H1 (cell line): ENCODE data around the gene GPRASP2. TPM values are rescaled to one million over a fixed set of nuclear protein-coding genes. Genes with fewer than 3 reads are reported as not detected.

Experiments
- CTCF ChIA-PET: fragments of 300-600 bp; sonication (Branson Sonifier 250); formaldehyde crosslinking; loops from one replicate; lab custom pipeline; 2021; ENCODE audit not compliant: partially characterized antibody; lab: Charles Lee
- POLR2A ChIA-PET: fragments of 300-600 bp; sonication (Branson Sonifier 250); formaldehyde crosslinking; loops from one replicate; lab custom pipeline; 2021; ENCODE audit warnings: inconsistent platforms; ENCODE audit not compliant: partially characterized antibody; lab: Charles Lee
- DNase-seq, 2 experiments: peaks; one replicate each; pipeline versions ENCODE4 v3.0.0 to v3.0.0-alpha.2; 2010 to 2022; ENCODE audit warnings: low spot score in 2 of 2, low read depth in 1 of 2, mixed read lengths in 1 of 2
- FAIRE-seq: peaks from 2 replicates; lab custom pipeline; 2011; peaks lifted over from hg19 to GRCh38; lab: Jason Lieb, UNC
- H2AFZ ChIP-seq: 2 replicates; pipeline ENCODE4 v1.8.1; 2012; ENCODE audit warnings: low read length, inconsistent platforms
- H2AK5ac ChIP-seq: 2 replicates; pipeline ENCODE4 v1.6.1; 2013; ENCODE audit warnings: low read depth, low read length
- H2BK120ac ChIP-seq: replicated peaks from 2 replicates; pipeline ENCODE3; 2013; ENCODE audit warnings: low read depth, low read length, inconsistent platforms
- H2BK12ac ChIP-seq: 2 replicates; pipeline ENCODE4 v1.6.1; 2013; ENCODE audit warnings: low read depth, low read length
- H2BK15ac ChIP-seq: 2 replicates; pipeline ENCODE4 v1.6.1; 2013; ENCODE audit warnings: low read length
- H2BK20ac ChIP-seq: 2 replicates; pipeline ENCODE4 v1.6.1; 2013; ENCODE audit warnings: low read length
- H2BK5ac ChIP-seq: 2 replicates; pipeline ENCODE4 v1.6.1; 2013; ENCODE audit warnings: low read depth, low read length
- H3K14ac ChIP-seq: 2 replicates; pipeline ENCODE4 v1.6.1; 2013; ENCODE audit warnings: inconsistent platforms; ENCODE audit not compliant: insufficient read length
- H3K18ac ChIP-seq: 2 replicates; pipeline ENCODE4 v1.6.1; 2013; ENCODE audit warnings: low read length; ENCODE audit errors: extremely low read depth
- H3K23ac ChIP-seq: 2 replicates; pipeline ENCODE4 v1.6.1; 2013; ENCODE audit warnings: inconsistent platforms; ENCODE audit not compliant: insufficient read length
- H3K23me2 ChIP-seq: 2 replicates; pipeline ENCODE4 v1.6.1; 2013; ENCODE audit warnings: low read depth, low read length
- H3K27ac ChIP-seq: 2 replicates; pipeline ENCODE4 v1.6.1; 2011; ENCODE audit warnings: low read depth, low read length, inconsistent platforms
- H3K27me3 ChIP-seq, 4 experiments: replicated peaks in 1 of 4; 1 replicate in 1 of 4; 2 replicates in 3 of 4; pipeline versions ENCODE4 v1.6.1 to v1.8.1; 2011 to 2013; ENCODE audit warnings: low read length in 3 of 4, mild to moderate bottlenecking in 3 of 4, inconsistent platforms in 2 of 4, mixed read lengths in 2 of 4, moderate library complexity in 1 of 4; ENCODE audit not compliant: control insufficient read depth in 3 of 4, insufficient read depth in 3 of 4; ENCODE audit errors: extremely low read depth in 1 of 4
- H3K36me3 ChIP-seq, 4 experiments: 2 replicates each; pipeline versions ENCODE4 v1.6.1 to v1.8.1; 2011 to 2013; ENCODE audit warnings: mild to moderate bottlenecking in 4 of 4, low read length in 3 of 4, moderate library complexity in 2 of 4, control low read depth in 1 of 4, inconsistent platforms in 1 of 4; ENCODE audit not compliant: insufficient read depth in 4 of 4, control insufficient read depth in 2 of 4
- H3K4ac ChIP-seq: replicated peaks from 2 replicates; pipeline ENCODE3; 2013; ENCODE audit warnings: low read length, low read depth, mixed read lengths, inconsistent platforms; ENCODE audit not compliant: insufficient read length
- H3K4me1 ChIP-seq, 4 experiments: replicated peaks in 1 of 4; 1 replicate in 1 of 4; 2 replicates in 3 of 4; pipeline versions ENCODE4 v1.6.1 to v1.8.1; 2011 to 2013; ENCODE audit warnings: low read length in 3 of 4, inconsistent platforms in 2 of 4, mixed read lengths in 1 of 4; ENCODE audit not compliant: insufficient read depth in 4 of 4, control insufficient read depth in 3 of 4
- H3K4me2 ChIP-seq, 2 experiments: 2 replicates each; pipeline versions ENCODE4 v1.6.1 to v1.8.1; 2011 to 2013; ENCODE audit warnings: low read depth in 2 of 2, low read length in 2 of 2, control low read depth in 1 of 2, inconsistent platforms in 1 of 2, mild to moderate bottlenecking in 1 of 2; ENCODE audit not compliant: insufficient read depth in 1 of 2
- H3K4me3 ChIP-seq, 4 experiments: fragments of 200-600, 300-600 bp in 1 of 4; sonication (generic), shearing (Covaris generic), sonication (Bioruptor Twin) in 1 of 4; 2 replicates each; pipeline versions ENCODE4 v1.5.1 to v1.8.1; 2011 to 2016; ENCODE audit warnings: low read length in 4 of 4, low read depth in 3 of 4, control low read depth in 2 of 4, inconsistent platforms in 2 of 4, mild to moderate bottlenecking in 2 of 4, mixed read lengths in 1 of 4, moderate library complexity in 1 of 4; ENCODE audit not compliant: insufficient read depth in 2 of 4; ENCODE audit errors: extremely low read depth in 1 of 4
- H3K56ac ChIP-seq: replicated peaks from 2 replicates; pipeline ENCODE3; 2013; ENCODE audit warnings: low read depth, mild to moderate bottlenecking, mixed read lengths, low read length, inconsistent platforms; ENCODE audit not compliant: insufficient read length
- H3K79me1 ChIP-seq: 2 replicates; pipeline ENCODE4 v1.6.1; 2013; ENCODE audit warnings: low read depth, low read length, control low read depth
- H3K79me2 ChIP-seq, 2 experiments: 2 replicates each; pipeline versions ENCODE4 v1.6.1 to v1.8.1; 2012 to 2013; ENCODE audit warnings: low read length in 2 of 2, mild to moderate bottlenecking in 2 of 2, inconsistent platforms in 1 of 2; ENCODE audit not compliant: insufficient read depth in 2 of 2, control insufficient read depth in 1 of 2
- H3K9ac ChIP-seq, 4 experiments: replicated peaks in 1 of 4; 1 replicate in 1 of 4; 2 replicates in 3 of 4; pipeline versions ENCODE4 v1.6.1 to v1.8.1; 2011 to 2013; ENCODE audit warnings: low read depth in 3 of 4, low read length in 3 of 4, control low read depth in 2 of 4, mild to moderate bottlenecking in 2 of 4, moderate library complexity in 2 of 4, inconsistent platforms in 1 of 4; ENCODE audit errors: extremely low read depth in 1 of 4
- H3K9me3 ChIP-seq, 2 experiments: 2 replicates each; pipeline versions ENCODE4 v1.6.1 to v1.8.1; 2012 to 2013; ENCODE audit warnings: mild to moderate bottlenecking in 2 of 2, moderate library complexity in 2 of 2, control low read depth in 1 of 2, inconsistent platforms in 1 of 2, low read depth in 1 of 2, low read length in 1 of 2, mixed read lengths in 1 of 2; ENCODE audit not compliant: insufficient read depth in 2 of 2
- H4K20me1 ChIP-seq, 2 experiments: replicated peaks in 1 of 2; 2 replicates each; pipeline versions ENCODE3 to v1.8.1; 2011 to 2013; ENCODE audit warnings: inconsistent platforms in 2 of 2, low read length in 2 of 2, mild to moderate bottlenecking in 1 of 2; ENCODE audit not compliant: insufficient read depth in 2 of 2, control insufficient read depth in 1 of 2
- H4K5ac ChIP-seq: 2 replicates; pipeline ENCODE4 v1.6.1; 2013; ENCODE audit warnings: low read length, low read depth, mixed read lengths, inconsistent platforms; ENCODE audit not compliant: insufficient read length
- H4K8ac ChIP-seq: 2 replicates; pipeline ENCODE4 v1.8.0; 2013; ENCODE audit warnings: mild to moderate bottlenecking, moderate library complexity, low read length, inconsistent platforms; ENCODE audit not compliant: insufficient read depth; ENCODE audit errors: extremely low read depth
- H4K91ac ChIP-seq: replicated peaks from 2 replicates; pipeline ENCODE3; 2013; ENCODE audit warnings: low read length, mixed read lengths, inconsistent platforms; ENCODE audit not compliant: insufficient read length
- BACH1 ChIP-seq: IDR thresholded peaks from 2 replicates; pipeline ENCODE4 v1.6.1; 2012; ENCODE audit warnings: low read length, improper control_type of control experiment
- CBX8 ChIP-seq: fragments of 300-800, 300-1000 bp; sonication (generic); IDR thresholded peaks from 2 replicates; pipeline ENCODE4 v1.7.1; 2016; ENCODE audit warnings: low read depth, low read length, borderline replicate concordance
- GABPA ChIP-seq: IDR thresholded peaks from 2 replicates; pipeline ENCODE4 v1.6.1; 2011; ENCODE audit warnings: mild to moderate bottlenecking, low read length, moderate library complexity, borderline replicate concordance; ENCODE audit not compliant: insufficient read depth
- JUN ChIP-seq: IDR thresholded peaks from 2 replicates; pipeline ENCODE4 v1.6.1; 2011; ENCODE audit warnings: low read depth, mild to moderate bottlenecking, improper control_type of control experiment, low read length
- MAFK ChIP-seq: IDR thresholded peaks from 2 replicates; pipeline ENCODE4 v1.6.1; 2012; ENCODE audit warnings: low read depth, mild to moderate bottlenecking, improper control_type of control experiment, low read length
- POLR2A ChIP-seq, 2 experiments: IDR thresholded peaks; 1 replicate in 1 of 2; 2 replicates in 1 of 2; pipeline ENCODE4 v1.6.1; 2011; ENCODE audit warnings: low read depth in 2 of 2, low read length in 2 of 2, mild to moderate bottlenecking in 2 of 2; ENCODE audit errors: control extremely low read depth in 1 of 2
- POLR2AphosphoS5 ChIP-seq: IDR thresholded peaks from 2 replicates; pipeline ENCODE4 v1.6.1; 2011; ENCODE audit warnings: low read depth, low read length
- SAP30 ChIP-seq: fragments of 300-600 bp; sonication (generic); IDR thresholded peaks from 2 replicates; pipeline ENCODE4 v1.7.1; 2012; ENCODE audit warnings: low read length, moderate library complexity, mild to moderate bottlenecking, inconsistent platforms; ENCODE audit not compliant: insufficient read depth, insufficient replicate concordance
- SIRT6 ChIP-seq: IDR thresholded peaks from one replicate; pipeline ENCODE4 v1.7.1; 2012; ENCODE audit warnings: low read length, inconsistent platforms
- WGBS, 2 experiments: shearing (Covaris generic) in 1 of 2; methylation state at CpG; one replicate each; pipeline versions ENCODE4 v1.1.6 to v1.1.7; 2013 to 2015; ENCODE audit warnings: low lambda C conversion rate in 2 of 2, mixed read lengths in 2 of 2, inconsistent platforms in 1 of 2, low coverage in 1 of 2, missing lambda C conversion rate in 1 of 2; ENCODE audit not compliant: insufficient replicate concordance in 2 of 2, insufficient coverage in 1 of 2, insufficient read length in 1 of 2; ENCODE audit errors: extremely low coverage in 1 of 2, missing lambda C conversion rate in 1 of 2; 5-methylcytosine and 5-hydroxymethylcytosine counted together
- polyA plus RNA-seq, 7 experiments: library from polyadenylated mRNA; depleted of rRNA in 3 of 7; stranded (reverse) in 5 of 7; unstranded in 2 of 7; fragments of >200 nt in 5 of 7; fragments of 200-250 nt in 2 of 7; gene quantifications; 1 replicate in 5 of 7; 2 replicates in 1 of 7; 4 replicates in 1 of 7; pipeline versions ENCODE4 v1.2.1 to v1.2.3, GENCODE V29; 2011 to 2013; ENCODE audit warnings: missing spikeins in 2 of 7, mixed read lengths in 2 of 7
- total RNA-seq: library from RNA; stranded (reverse); fragmentation: NEBNext Ultra II Directional; extraction: Animal tissue kit (Norgen Biotek cat#: 25700); gene quantifications from 2 replicates; pipeline ENCODE4 v1.2.1, GENCODE V29; 2021
- TF ChIP-seq, protein P1 (sequence below): IDR thresholded peaks from 2 replicates; pipeline ENCODE4 v1.6.1; 2011; ENCODE audit warnings: low read length, improper control_type of control experiment

The GPRASP2 gene
- total and polyA plus RNA-seq, 2 of the 8 experiments (the other 6 are each of a cell fraction or from before 2014, with no cell fraction given): 8.0 to 15.7 TPM

GRCh38 chrX:102744307-102744706 is 32.1 kb downstream of the GPRASP2 start:
- no peaks in the 10 kb centered on the region for H3K27me3 ChIP-seq

More at GRCh38 chrX:102744307-102744706, 32.1 kb downstream of the GPRASP2 start:
- no peak overlapping the region for H3K23ac ChIP-seq
- no peak overlapping the region for H4K8ac ChIP-seq
- H2AK5ac ChIP-seq: no peak overlapping the region
- H4K91ac ChIP-seq: no peak overlapping the region
- H3K27ac ChIP-seq: no peak overlapping the region
- H3K4ac ChIP-seq: no peak overlapping the region
- peaks cover 0 to 6% (median 2%) of the 10 kb centered on the region in 4 experiments; a peak in 3 of 7 replicates for H3K4me1 ChIP-seq
- no peaks in the 10 kb centered on the region for H3K79me1 ChIP-seq
- no peak overlapping the region; a peak in 1 of 4 replicates for H3K4me2 ChIP-seq
- no peak overlapping the region for H3K56ac ChIP-seq
- no peak for DNase-seq
- WGBS, 2 experiments: 89% methylated on average over 1 of the region's 1 CpG; no CpG with 5 or more reads in 1 of the 2 experiments
- H2BK120ac ChIP-seq: no peak overlapping the region
- peaks cover 0 to 21% of the 10 kb centered on the region in 2 experiments; a peak in 2 of 4 replicates for H3K79me2 ChIP-seq
- H2AFZ ChIP-seq: no peak overlapping the region
- no peak for FAIRE-seq
- peaks cover 2 to 3% of the 10 kb centered on the region in 2 experiments for H4K20me1 ChIP-seq
- peaks cover 0 to 3% (median 0%) of the 10 kb centered on the region in 4 experiments; a peak in 1 of 8 replicates for H3K36me3 ChIP-seq
- POLR2A ChIA-PET: no interaction called here
- H3K9ac ChIP-seq: no peak overlapping the region
- H3K4me3 ChIP-seq: no peak overlapping the region
- CTCF ChIA-PET: no interaction called here
- H3K9me3 ChIP-seq: no peaks in the 10 kb centered on the region
- no peak overlapping the region for H3K14ac ChIP-seq
- no peak overlapping the region for H2BK12ac ChIP-seq
- TF ChIP-seq, protein P1, sequence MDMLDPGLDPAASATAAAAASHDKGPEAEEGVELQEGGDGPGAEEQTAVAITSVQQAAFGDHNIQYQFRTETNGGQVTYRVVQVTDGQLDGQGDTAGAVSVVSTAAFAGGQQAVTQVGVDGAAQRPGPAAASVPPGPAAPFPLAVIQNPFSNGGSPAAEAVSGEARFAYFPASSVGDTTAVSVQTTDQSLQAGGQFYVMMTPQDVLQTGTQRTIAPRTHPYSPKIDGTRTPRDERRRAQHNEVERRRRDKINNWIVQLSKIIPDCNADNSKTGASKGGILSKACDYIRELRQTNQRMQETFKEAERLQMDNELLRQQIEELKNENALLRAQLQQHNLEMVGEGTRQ: no peak
- TF ChIP-seq BACH1 (no peak), SAP30 (no peak), SIRT6 (no peak), MAFK (no peak), CBX8 (no peak), POLR2AphosphoS5 (no peak), GABPA (no peak), JUN (no peak), POLR2A (IDR thresholded peaks at IDR 0.05; ENCODE audit: control extremely low read depth in 1 of 2, low read depth in 2 of 2, low read length in 2 of 2) (no peak)
- H4K5ac ChIP-seq: no peak overlapping the region
- 0 out of 2 replicates have a peak, but pooled peaks cover 2% of the 10 kb centered on the region for H3K23me2 ChIP-seq
- no peak overlapping the region for H2BK15ac ChIP-seq
- no peak overlapping the region for H2BK5ac ChIP-seq
- H2BK20ac ChIP-seq: no peak overlapping the region
- no peak overlapping the region for H3K18ac ChIP-seq
